ENCODE results near the gene ATXN7L3B.
A peak's percentile ranks its signal among the peaks of the same experiment; 100 is the strongest.
"Not testable (repeated sequence)": the region's sequence is repeated elsewhere in the genome, so short reads cannot be mapped to it uniquely, and the experiment has no call there.

Gene ATXN7L3B

GRCh38 chr12:74537707-74538385, at the start of gene ATXN7L3B:
ATXN7L3B (plus strand) TSS chr12:74537835; CDS start chr12:74538113, 278 bp downstream.
- DNase-seq: peak; percentile 95

DNA sequence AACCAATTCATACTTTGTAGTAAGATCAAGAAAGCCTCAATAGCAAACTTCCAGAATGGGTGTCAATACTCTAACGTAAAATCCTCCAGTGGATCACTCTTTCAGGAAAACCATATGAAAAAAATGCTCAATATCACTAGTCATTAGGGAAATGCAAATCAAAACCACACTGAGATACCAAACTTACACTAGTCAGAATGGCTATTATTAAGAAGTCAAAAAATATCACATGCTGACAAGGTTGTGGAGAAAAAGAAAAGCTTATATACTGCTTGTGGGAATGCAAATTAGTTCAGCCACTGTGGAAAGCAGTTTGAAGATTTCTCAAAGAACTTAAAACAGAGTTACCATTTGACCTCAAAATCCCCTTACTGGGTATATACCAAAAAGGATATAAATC, 49.5 kb upstream of the ATXN7L3B start:
- no peak for DNase-seq

GRCh38 chr12:74489543-74489942, 48.1 kb upstream of the ATXN7L3B start:
- DNase-seq: no peak

- no peak for DNase-seq
Measured at GRCh38 chr12:74490390-74491064, 47.1 kb upstream of the ATXN7L3B start.

DNA sequence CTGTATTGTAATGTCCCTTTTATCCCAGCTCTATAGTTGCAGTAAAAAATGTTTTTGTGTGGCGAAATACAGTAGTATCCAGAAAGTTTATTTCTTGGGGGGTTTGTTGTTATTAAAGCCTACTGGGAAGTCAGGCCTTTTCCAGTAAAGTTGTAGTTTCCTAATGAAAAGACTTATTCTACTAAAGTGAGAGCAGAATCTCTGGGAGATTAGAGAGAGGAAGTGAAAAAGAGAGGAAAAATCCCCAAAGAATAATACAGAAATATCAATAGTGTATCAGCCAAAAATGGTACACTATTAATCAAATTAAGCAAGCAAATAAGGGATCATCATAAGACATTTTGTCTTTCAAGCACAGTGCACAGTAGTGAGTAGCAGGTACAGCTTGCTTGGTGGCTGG, 46.3 kb upstream of the ATXN7L3B start:
- DNase-seq: no peak

GRCh38 chr12:74499192-74499591, 38.4 kb upstream of the ATXN7L3B start:
- no peak for DNase-seq

- DNase-seq: not testable (repeated sequence)
Measured at GRCh38 chr12:74508873-74509657, 28.6 kb upstream of the ATXN7L3B start.

GRCh38 chr12:74509886-74510285, 27.7 kb upstream of the ATXN7L3B start:
- no peak for DNase-seq

DNA sequence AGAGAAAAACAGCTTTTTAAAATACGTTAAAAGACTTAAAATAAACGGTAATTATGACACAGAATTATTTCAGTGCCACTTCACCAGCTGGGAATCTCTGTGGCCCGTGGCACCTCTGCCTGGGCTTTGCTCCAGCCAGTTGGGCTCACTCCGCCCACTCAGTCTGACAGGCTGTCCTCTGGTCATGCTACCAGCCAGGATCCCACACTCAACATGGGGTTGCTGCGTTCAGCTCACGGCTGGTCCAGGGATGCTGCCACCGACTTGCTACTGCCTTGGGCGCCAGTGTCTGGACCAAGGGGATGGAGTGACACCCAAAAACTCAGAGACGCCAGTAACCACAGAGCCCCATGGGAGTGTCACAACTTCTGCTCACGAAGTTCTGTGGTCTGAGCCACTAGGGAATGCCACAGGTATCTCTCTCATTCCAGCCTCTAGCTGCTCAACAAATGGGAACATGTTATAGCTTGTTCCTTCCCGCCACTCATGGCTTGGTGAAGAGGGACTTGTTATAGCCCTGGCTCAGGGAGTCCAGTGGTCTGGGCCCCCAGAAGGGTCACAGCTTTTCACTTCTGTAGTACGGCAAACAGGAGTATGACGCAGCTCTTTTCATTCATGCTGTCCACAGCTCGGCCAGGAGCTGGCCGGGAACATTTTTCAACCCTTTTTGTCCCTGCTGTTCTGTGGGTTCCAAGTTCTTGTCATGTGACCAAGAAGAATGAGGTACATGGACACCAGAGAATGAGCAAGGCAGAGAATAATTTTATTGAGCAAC, 23.4 kb upstream of the ATXN7L3B start:
- DNase-seq: no peak

- DNase-seq: no peak
Measured at GRCh38 chr12:74515849-74516248, 21.8 kb upstream of the ATXN7L3B start.

DNA sequence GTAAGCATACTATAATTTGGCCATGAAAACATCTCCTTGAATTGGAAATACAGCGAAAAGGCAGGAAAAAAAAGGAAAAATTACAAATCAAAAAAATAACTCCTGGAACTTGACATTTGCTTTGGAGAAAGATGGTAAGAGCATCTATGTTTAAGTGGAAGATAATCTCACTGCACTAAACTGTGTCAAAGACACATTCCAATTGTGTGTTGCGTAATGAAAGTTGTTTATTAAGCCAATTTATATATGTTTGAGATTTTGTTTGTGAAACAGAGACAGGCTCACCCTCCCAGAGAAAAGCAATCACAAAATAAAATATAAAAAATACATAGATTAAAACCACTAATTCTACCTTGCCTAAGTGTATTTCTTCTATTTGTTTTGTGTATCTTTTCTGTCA, 11.1 kb upstream of the ATXN7L3B start:
- no peak for DNase-seq

GRCh38 chr12:74527491-74527890, 10.1 kb upstream of the ATXN7L3B start:
- no peak for DNase-seq

DNA sequence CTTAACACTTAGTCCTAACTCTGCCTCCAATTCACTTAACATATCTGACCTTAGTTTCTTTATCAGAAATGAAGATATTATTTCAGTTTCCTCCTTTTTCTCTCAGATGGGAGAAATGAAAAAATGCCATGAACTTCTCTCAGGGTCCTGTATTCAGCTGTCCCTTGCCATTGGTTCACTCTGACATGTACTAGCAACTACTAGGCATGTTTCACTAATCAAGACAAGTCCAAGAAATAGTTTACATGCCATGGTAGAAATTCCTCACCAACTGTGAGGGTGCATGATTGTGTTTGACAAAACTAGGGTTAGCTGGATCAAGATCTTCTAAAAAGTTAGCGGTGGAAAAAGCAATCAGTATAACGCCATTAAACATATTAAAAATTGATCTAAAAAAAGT, 7.0 kb upstream of the ATXN7L3B start:
- no peak for DNase-seq

DNA sequence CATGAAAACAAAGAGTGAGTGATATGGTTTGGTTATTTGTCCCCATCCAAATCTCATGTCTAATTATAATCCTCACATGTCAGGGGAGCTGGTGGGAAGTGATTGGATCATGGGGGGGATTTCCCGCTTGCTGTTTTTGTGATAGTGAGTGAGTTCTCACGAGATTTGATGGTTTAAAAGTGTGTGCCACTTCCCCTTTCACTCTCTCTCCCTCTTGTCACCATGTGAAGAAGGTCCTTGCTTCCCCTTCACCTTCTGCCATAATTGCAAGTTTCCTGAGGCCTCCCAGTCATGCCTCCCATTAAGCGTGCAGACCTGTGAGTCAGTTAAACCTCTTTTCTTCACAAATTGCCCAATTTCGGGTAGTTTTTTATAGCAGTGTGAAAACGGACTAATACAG, 2.1 kb upstream of the ATXN7L3B start:
- no peak for DNase-seq

GRCh38 chr12:74537126-74537706, 419 bp upstream of the ATXN7L3B start:
- DNase-seq: peak; percentile 65

DNA sequence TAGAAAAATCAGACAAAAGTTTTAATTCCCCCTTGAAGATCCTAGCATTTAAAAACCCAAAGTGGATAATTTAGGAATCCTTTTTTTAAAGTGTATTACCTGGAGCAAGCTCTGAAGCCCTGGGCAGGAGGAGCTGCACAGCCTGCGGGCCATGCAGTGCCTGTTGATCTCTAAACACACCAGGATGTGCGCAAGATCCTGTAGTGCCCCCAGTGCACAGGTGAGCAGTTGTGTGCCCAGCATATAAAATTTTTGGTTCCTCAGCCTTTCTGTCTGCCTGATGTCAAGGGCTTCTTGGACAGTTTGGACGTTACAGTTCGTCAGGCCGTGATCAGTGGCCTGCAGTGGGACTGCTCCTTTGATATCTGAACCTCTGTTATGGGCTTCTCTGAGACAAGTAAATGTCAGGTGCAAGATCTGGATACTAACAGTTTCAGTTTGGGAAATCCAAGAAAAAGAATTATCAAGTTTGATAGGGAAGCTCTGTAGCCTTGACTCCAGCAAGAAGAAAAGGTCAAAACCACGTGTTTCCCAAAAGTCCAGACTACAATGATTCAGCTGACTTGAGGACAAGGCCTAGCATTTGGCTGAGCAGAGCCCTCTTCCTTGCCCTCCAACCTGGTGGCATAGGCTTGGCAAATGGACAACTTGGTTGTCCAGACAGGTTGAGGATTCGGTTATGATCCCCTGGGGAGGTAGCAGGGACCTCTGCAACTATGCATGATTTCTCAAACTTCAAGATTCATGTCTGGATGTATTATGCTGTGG, 1.0 kb downstream of the ATXN7L3B start:
- DNase-seq: peak; percentile 2

DNA sequence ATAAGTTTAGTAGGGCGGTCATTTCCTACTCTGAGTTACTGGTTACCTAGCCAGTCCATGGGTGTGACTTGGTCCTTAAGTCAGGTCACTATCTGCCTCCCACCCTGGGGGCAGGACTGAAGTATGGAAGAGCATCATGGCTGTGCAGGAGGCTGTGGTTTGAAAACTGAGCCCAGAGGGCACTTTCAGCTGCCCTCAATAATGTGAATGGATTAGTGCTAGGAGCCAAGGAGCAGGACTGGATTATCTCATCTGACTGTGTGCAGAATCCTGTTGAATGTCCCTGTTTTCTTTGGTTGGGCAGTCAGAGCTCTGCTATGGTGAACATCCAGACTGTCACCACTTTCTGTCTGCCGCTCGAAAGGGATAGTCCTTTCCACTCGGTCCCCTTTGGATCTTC, 1.6 kb downstream of the ATXN7L3B start:
- peak; percentile 2 for DNase-seq

DNA sequence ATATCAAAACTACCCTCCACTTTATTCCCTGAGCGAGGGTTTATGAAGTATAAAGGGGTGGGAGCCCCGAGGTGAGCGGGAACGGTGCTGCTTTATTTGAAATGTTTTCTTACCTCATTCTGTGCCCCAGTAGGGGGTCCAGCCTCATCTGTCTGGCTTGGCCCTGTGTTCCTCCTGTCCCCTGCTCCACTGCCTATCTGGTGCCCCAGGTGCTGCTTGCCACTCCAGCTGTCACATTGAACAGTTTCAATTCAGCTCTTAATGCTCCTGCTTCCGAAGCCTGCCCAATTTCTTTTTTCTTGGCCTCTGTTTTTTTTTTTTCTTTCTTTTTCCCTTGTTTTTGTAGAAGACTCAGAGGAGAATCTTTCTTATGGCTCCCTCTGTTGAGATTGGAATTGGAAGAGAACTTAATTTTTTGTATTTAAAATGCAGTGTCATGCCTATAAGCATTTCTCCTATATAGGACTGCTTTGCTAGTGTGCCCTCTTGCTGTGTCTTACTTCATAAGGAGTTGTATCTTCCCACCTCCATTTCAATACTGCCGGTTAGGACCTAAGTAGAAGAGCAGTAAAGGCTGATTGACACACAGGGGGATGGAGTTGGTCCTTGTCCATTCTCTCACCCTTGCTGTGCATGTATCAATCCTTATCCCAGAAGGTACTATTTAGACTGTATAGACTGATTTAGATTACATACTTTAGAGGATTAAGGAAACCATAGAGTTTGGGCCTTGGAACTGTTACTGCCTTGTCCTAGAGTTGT, 2.3 kb downstream of the ATXN7L3B start:
- no peak for DNase-seq

GRCh38 chr12:74541074-74541473, 3.4 kb downstream of the ATXN7L3B start:
- peak; percentile 6 for DNase-seq

DNA sequence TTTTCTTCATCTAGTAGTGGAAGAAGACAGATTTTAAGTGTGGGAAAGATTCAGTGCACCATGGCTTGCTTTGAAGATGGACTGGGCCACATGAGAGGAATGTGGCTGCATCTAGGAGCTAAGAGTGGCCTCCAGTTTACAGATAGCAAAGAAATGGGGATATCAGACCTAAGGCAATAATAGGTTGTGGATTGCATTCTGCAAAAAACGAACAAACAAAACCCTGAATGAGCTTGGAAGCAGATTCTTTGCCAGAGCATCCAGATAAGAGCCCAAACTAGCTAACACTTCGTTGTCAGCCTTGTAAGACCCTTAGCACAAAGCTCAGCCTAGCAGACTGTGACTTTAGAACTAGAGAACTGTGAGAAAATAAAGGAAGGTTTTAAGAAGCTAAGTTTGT, 9.6 kb downstream of the ATXN7L3B start:
- DNase-seq: no peak

- no peak for DNase-seq
Measured at GRCh38 chr12:74551291-74551690, 13.7 kb downstream of the ATXN7L3B start.
